Measurements from ENCODE around the gene MRPL27.

- no peak for TF ChIP-seq CTCF (IDR thresholded peaks at IDR 0.05)
- no peak for TF ChIP-seq POLR2A (IDR thresholded peaks at IDR 0.05)
Measured at GRCh38 chr17:50379351-50380132, 6.6 kb upstream of the MRPL27 start.
